ENCODE results near the gene COPG1.

Gene COPG1

DNA sequence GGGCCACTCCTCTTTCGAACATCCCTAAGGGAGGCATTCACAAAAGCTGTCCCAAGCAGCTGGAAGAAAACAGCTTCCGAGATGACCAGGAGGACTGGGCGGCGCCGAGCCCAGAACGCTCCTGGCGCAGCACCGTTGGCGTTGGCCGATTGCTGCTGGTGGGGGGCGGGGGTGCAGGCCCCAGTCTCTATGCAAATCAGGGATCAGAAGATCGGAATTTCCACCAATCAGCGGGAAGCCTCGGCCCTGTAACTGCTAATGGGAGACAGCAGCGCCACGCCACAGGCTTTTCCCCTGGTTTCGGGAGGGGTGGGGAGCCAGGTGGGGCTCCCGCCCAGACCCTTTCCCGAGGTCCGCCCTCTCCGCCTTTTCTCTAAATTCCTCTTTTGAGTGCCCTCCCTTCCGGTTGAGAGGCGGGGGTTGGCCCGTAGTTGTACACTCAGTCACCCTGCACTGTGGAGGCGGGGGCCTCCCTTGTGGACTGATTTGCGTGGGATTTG, 56.2 kb downstream of the COPG1 start:
- no peak for FAIRE-seq
- no peak for DNase-seq (ENCODE audit: insufficient read length, low spot score)
- TF ChIP-seq, protein P1, sequence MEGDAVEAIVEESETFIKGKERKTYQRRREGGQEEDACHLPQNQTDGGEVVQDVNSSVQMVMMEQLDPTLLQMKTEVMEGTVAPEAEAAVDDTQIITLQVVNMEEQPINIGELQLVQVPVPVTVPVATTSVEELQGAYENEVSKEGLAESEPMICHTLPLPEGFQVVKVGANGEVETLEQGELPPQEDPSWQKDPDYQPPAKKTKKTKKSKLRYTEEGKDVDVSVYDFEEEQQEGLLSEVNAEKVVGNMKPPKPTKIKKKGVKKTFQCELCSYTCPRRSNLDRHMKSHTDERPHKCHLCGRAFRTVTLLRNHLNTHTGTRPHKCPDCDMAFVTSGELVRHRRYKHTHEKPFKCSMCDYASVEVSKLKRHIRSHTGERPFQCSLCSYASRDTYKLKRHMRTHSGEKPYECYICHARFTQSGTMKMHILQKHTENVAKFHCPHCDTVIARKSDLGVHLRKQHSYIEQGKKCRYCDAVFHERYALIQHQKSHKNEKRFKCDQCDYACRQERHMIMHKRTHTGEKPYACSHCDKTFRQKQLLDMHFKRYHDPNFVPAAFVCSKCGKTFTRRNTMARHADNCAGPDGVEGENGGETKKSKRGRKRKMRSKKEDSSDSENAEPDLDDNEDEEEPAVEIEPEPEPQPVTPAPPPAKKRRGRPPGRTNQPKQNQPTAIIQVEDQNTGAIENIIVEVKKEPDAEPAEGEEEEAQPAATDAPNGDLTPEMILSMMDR (IDR thresholded peaks at IDR 0.05; ENCODE audit: insufficient read depth, missing control alignments): no peak

DNA sequence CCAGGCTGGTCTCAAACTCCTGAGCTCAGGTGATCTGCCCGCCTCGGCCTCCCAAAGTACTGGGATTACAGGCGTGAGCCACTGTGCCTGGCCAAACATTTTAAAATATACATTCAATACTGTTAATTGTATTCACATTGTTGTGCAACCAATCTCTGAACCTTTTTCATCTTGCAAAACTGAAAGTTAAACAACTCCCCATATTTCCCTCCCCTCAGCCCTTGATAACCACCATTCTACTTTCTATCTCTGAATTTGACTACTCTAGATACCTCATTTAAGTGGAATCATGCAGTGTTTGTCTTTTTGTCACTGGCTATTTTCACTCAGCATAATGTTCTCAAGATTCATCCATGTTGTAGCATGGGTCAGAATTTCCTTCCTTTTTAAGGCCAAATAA, 59.2 kb downstream of the COPG1 start:
- TF ChIP-seq, protein P1 (IDR thresholded peaks at IDR 0.05; ENCODE audit: insufficient read depth, missing control alignments): no peak
- no peak for FAIRE-seq
- DNase-seq (ENCODE audit: insufficient read length, low spot score): no peak

DNA sequence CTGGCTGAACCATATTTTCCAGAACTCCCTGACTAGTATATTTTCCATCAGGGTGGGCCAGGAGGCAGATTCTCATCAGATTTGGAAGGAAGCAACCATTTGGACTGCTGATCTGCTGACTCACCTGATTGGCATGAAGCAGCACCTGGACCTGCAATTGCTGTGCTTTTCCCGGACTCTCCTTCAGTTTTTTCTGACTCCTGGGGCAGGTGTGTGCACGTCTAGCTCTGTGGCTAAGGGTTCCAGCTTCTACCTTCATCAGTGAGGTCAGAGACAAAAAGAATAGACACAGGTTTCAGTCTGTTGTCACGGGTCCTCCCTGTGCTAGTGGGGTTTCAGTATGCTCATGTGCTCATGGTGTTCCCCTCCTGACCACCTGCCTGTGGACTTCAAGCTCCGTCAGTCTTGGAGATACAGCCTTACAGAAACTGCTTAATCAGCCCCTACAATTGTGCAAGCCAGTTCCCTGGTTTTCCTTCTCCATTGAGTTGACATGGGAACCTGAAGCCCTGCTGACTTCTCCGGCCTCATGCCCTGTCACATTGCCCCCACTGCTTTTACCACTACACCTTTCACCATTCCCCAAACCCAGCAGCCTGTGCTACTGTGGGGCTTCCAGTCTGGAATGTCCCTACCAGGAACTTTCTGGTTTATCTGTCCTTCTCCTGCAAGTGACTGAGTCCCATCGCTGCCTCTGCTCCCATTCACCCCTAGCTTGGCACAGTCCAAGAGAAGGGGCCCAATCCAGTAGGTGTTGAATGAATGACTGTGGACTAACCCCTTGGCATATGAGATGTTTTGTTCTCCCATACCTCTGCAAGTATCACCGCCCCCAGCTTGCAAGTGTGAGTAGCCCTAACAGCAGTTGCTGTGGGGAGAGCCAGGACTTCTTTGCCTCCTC, 61.0 kb downstream of the COPG1 start:
- no peak for FAIRE-seq
- DNase-seq (ENCODE audit: insufficient read length, low spot score): no peak
- TF ChIP-seq, protein P1 (IDR thresholded peaks at IDR 0.05; ENCODE audit: insufficient read depth, missing control alignments): no peak

DNA sequence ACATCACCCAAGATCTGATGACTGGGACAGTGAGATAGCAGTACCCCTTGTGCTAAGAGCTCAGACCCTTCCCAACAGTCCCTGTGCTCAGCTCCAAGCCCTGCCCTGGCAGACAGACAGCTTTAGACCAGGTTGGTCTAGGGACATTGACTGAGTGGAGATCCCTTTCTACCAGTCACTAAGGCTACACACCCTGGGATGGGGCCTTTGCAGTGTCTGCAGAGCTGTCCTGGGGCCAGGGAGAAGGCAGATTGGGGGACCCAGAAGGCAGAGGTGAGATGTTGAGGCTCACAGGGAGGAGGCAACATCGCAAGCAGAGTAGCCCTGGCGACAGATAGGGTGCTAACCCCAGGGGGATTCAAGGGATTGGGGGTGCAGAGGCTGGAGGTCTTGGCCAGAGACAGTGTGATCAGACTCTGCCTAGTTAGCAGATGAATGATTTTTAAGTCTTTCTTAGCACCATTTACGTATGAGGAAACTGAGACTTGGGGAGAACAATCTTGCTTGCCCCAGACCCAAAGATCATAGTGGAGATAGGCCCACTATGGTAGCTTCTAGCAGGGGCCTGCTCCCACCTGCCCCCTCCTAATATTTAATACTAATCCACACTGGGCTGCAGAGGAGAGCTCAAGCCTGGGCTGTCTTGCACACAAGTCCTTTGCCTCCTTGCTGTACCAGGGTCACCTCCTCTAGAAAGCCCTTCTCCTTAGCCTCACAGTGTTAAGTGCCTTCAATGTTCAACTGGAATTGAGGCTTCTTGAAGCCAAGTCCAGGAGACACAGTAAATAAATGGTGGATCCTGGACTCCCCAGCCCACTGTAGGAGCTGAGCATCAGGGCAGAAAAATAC, 61.9 kb downstream of the COPG1 start:
- no peak for FAIRE-seq
- TF ChIP-seq, protein P1 (IDR thresholded peaks at IDR 0.05; ENCODE audit: insufficient read depth, missing control alignments): no peak
- no peak for DNase-seq (ENCODE audit: insufficient read length, low spot score)

DNA sequence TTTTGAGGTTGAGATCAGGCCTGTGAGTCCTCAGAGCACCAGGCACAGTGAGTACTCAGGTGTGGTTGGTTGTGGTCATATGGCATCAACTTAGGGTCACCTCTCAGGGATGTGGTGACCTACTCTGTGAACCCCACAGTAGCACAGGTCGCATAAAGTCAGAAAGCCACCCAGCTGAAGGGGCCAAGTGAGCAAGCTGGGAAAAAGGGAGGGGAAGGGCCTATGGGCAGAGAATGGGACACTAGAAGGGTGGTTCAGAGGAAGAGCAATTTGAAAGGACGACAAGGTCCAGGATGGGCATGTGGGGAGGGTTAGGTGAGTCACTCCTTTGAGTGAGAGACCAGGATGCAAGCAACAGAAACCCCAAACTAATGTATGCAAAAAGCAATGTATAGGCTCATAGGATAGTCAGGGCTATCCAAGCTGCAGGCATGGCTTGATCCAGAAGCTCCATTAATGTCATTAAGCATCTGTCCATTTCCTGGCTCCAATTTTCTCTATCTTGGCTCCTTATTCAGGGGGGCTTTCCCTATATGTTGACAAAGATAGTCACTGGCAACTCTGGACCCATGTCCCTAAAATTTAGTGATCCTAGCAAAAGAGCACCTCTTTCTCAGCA, 62.7 kb downstream of the COPG1 start:
- no peak for DNase-seq (ENCODE audit: insufficient read length, low spot score)
- TF ChIP-seq, protein P1 (IDR thresholded peaks at IDR 0.05; ENCODE audit: insufficient read depth, missing control alignments): no peak
- FAIRE-seq: no peak

DNA sequence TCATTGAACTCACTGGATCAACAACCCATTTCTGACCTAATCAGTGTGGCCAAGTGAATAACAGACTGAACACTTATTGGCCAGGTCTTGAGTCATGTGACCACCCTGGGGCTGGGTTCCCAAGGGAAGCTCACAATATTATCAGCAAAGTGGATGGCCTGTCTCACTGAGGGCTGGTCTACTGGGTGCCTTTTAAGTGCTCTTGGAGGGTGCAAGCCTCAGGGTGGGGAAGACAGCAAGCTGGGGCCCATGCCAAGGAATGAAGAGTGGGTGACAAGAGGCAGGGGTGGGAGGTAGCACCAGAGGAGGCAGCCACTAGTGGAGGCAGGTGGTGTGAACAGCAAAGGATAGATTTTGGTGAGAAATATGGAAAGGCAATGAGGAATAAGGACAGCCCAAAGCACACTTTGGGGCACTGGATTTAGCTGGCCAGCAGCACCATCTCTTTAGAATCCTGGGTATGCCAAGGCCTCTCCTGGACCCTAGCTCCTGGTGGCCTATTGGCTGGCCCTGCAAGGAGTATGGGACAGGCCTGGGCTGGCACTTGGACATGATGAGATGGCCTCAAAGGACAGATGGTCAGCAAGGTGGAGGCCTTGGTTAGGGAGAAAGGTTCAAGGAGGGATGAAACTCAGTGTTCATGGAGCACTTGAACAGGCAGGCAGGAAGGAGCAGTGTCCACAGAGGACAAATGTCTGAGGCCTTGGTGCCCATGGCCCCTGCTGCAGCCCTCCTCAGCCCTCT, 63.4 kb downstream of the COPG1 start:
- DNase-seq (ENCODE audit: insufficient read length, low spot score) (no peak), FAIRE-seq (no peak)
- TF ChIP-seq, protein P1 (IDR thresholded peaks at IDR 0.05; ENCODE audit: insufficient read depth, missing control alignments): no peak
